NCI-H2196 treated with DMSO at 0.1 percent for 48 hours (cell line): ENCODE data around the gene KLHL12.

ENCODE experiments used
- DNase-seq: peaks from one replicate; lab custom pipeline; 2025; ENCODE audit not compliant: unreplicated experiment; lab: John Stamatoyannopoulos, UW

Gene KLHL12

DNA sequence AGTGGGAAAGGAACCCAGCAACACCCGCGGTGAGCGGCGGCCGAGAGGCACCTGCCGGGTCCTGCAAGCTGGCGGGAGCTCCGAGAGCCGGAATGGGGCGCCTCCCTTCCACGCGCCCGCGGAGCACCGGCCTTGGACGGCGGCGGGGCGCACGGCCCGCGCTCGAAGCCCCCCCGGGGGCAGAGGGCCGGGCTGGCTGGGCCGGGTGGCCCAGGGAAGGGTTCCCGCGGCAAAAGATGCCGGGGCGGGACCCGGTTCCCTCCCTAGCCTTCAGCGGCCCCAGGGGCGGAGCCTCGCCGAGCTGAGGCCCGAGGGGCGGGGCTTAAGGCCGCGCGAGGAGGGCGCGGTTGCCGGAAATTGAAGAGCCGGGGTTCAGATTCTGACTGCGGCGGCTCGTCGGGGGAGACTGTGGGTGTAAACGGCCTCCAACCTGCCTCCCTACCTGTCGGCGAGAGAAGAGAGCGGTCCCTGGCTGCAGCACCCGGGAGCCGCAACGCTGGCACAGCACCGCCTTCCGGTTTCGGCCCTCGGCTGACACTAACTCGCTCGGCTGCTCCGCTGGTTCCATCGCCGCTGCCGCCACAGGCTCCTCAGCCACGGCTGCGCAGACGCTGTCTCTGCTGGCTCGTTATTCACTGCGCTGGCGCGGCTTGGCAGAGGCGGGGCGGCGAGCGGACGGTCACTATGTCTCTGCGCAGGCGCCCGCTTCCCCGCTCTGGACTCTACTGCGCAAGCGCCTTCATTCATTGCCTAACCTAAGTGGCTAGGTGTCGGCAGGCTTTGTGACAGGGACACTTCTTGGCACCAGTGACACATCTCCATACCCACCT, 38.3 kb downstream of the KLHL12 start, which contains the start of gene RABIF:
TSS of gene RABIF (minus strand) at position 619 of the 830 bp plus-strand sequence. CDS start at position 568, 51 bp downstream.
- peak; percentile 95 for DNase-seq

DNA sequence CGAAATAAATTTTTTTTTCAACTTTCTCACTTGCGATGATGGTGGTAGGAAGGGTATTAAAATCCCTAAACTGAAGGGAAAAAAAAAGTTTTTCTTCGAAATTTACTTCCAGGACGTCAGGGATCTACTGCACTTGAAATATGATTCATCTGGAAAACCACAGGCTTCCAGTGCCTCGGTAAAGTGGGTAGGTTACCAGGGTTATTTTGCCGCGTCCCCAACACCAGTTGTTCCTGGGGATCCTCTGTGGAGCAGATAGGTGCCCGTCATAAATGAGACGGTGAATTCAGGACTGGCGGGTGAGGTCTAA, 38.9 kb downstream of the KLHL12 start:
- no peak for DNase-seq

DNA sequence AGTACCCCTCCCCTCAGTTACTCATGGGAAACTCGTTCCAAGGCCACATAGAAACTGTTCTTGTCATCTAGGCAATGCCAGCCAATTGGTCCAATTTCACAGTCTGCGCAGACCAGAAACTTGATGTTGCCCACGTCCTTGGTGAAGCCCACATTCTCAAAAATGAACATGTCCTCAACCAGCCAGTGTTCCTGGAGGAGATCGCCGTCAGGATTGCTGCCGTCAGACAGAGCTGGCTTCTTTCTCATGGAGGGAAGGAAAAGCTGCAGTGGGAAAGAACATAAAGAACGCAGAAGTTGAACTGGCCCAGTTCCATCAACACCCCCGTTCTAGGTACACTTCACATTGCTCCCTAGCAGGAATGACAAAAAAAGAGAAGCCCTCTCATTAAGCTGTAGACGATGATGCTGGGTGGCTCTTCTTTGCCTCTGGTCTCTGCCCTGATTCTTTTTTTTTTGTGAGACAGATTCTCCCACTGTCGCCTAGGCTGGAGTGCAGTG, 46.0 kb downstream of the KLHL12 start:
- no peak for DNase-seq

DNA sequence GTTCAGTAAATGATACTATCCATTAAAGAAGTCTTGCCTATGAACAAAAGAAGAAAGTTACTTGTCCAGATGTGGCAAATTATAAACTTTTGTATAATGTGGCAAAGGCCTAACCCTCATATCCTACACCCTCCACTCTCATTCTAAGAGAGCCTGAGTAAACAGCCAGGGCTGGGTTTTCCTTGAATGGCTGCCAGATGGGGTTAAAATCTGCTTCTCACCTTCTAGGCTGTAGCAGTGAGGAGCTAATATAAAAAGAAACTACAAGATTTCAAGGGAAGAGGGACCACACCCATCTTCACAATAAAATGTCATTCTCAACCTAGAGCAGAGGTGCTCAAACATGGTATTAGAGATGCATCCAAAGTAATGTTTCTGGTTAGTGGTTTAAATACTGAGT, 47.0 kb downstream of the KLHL12 start:
- no peak for DNase-seq

DNA sequence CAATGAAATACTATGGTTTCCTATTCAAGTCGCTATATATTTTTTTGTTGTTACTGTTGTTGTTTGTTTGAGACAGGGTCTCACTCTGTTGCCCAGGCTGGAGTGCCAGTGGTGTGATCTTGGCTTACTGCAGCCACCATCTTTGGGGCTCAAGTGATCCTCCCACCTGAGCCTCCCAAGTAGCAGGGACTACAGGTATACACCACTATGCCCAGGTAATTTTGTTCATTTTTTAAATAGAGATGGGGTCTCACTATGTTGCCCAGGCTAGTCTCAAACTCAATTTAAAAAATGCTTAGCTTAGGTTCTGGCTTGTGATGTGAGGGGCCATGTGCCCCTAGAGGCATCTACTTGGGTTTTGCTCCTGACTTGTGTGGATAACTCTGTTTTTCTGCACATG, 47.9 kb downstream of the KLHL12 start:
- DNase-seq: no peak

DNA sequence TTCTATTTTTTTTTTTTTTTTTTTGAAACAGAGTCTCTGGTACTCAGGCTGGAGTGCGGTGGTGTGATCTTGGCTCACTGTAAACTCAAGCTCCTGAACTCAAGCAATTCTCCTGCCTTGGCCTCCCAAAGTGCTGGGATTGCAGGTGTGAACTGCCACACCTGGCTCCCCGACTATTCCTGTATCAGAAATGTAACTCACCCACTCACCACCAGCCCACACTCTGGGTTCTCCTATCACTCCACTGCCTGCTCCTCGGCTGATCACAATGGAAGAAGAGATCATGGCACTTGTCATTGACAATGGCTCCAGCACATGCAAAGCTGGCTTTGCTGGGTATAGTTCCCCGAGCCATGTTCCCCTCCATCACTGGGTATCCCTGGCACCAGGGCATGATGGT, 54.0 kb downstream of the KLHL12 start:
- no peak for DNase-seq

DNA sequence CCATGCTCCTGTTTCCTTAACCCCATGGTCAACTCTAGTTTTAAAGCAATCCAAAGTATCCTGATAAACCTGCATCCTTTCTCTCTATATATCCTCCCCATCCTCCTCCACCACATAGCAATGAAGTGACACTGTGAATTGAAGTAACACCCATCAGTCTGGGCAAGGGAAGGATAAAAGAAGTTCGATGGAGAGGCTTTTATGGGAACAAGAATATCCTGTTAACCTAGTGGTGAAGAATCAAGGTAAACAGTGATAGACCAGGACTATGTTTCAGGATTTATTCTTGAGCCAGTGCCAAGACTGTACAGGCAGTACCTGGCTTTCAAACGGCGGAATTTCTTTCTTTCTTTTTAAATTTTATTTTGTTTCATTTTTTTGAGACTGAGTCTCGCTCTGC, 55.7 kb downstream of the KLHL12 start:
- DNase-seq: no peak

DNA sequence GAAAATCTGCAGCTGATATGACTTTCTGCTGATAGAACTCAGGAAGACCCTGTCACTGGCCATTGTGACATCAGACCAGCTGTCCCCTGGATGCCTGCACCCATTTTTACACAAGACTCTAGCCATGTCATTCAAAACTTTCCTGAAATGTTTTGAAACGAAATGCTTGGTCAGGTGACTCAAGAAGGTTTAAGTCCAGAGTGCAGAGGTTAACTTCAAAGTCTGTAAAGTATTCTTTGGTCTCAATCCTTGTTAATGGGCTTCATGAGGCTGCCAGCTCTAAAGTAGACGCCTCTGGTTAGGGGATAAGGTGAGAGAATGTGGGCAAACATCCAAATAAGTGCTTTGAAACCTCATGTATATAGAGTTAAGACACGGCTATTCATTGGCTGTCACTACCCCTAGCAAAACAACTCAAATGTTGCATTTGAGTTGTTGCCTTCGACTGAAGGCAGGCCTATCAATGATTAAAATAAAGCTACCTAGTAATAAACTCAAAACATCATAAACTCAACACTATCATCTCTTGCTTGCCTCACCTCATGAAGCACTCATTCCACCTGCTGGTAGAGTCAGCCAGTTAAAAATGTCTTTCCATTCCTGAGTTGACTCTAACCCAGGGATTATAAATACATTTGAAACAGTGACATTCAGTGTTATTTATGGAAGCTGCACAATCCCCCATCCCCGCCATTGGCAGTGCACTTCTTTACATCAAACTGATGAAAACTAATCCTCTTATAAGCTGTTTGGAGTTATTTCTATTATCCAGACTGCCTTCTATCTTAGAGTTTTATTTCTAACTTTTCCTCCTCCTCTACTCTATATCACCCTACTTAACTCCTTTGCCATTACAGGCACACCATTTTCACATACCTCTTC, 64.1 kb downstream of the KLHL12 start:
- DNase-seq: no peak

DNA sequence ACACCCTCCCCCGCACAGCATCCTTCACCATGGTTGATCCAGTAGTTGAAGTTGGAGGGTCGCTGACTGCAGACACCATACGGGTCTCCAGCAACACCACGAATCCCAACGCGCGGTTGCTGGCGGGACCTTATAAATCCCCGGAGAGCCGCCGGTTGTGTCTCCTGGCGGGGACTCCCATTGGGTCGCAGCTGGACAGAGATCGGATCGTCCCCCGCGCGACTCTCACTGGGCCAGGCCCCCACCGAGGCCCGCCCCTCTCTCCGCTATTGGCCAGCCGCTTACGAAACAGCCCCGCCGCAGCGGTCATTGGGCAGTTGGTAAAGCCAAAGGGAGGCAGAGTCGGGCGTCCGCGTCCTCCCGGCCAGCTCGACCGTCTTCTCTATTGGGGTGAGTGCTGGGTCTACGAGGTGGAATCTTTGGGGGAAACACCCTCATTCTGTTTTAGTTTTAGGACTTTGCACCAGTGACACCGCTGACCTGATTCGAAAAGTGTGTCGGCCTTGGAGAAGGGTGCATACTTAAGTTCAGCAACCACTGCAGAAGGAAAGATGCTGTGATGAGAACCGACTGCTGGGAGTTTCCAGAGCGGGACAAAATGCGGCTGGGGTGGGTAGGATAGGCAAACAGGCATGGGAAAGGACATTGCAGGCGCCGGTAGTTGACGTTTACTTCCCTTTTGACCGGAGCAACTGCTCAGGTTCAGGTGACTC, 65.5 kb downstream of the KLHL12 start:
- peak; percentile 86 for DNase-seq

DNA sequence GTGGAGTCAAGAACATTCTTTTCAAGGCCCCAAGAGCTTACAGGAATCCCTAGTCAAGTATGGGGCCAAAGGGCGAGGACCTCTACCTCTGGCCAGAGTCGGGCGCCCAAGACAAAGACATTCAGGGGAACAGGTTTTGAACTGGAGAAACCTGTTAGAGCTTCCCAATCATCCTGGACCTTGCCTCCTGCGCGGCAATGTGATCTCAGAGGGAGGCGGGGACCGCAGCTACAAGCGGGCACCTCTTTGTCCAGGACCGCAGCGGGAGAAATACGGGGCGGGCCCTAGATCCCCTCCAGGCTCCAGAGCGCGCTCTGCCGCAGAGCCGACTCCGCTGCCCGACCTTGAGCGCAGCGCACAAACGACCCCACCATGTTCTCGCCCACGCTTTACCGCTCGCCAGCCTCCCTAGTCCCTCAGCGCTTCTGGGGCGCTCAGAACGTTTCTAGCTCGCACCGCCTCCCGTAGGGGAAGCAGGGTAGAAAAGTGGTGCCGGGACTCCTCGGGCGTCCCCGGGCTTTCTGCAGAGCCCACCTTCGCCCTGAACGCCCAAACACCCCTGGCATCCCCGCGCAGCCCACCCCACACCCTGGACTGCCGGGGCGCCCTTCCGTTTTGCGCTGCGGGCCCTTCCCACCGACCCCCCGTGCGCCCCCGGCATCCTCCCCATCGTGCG, 66.2 kb downstream of the KLHL12 start:
- DNase-seq: peak; percentile 66

DNA sequence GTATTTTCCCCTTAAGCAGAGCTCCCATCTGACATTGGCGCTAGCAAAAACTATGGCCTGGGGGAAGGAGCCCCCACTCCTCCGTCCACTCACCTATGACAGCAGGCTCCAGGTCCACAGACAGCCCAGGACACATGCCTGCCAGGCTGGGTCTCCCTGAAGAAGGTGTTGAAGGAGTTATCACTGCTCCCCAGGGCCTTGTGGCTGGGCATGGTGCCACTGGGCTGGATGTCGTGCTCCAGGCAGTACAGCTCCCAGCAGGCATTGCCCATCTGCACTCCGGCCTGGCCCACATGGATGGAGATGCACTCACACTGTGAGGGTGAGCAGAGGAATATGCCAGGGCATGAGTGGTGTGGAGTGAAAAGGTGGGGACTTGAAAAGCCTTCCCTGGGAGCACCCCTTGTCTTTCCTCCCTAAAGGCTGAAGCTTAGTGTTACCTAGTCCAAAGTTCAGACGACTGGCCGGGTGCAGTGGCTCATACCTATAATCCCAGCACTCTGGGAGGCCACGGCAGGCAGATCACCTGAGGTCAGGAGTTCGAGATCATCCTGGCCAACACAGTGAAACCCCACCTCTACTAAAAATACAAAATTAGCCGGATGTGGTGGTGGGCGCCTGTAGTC, 68.1 kb downstream of the KLHL12 start:
- no peak for DNase-seq

DNA sequence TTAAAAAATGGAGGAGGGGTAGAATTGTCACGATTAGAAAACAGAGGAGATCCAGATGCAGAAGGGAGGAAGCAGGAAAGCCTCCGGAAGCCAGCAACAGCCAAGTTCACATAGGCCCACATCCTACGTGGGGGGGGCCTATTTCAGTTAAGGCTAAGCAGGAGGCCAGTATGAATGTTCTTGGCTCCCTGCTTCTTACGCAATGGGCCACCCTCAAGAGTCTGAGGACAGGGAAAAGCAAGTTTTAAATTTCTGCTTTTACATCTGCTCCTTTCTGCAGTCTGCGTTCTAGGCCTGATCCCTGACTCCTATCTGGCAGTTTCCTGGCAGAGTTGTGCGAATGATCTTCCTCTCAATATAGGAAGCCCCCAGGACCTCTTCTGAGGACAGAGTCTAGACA, 68.7 kb downstream of the KLHL12 start:
- DNase-seq: no peak

DNA sequence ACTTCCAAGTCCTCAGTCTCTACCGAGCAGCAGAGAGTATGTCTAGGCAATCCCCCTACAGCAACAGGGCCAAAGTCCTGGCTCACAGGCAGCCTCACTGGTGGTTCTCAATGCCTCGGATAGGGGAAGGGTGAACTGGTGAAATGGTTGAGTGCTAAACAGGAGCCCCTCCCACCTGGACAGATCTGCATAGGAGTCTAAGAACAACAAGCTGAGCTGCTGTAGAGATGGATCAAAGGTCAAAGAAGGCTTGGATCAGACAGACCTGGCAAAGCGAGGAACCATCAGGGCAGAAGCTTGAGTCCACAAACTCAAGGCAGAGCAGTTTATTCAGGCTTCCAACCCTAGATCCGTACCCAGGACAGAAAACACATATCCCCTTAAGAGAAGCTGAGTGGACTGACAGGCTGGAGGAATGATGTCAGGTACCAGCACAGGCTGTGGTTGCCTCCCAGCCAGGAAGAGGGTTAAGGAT, 69.9 kb downstream of the KLHL12 start:
- no peak for DNase-seq

DNA sequence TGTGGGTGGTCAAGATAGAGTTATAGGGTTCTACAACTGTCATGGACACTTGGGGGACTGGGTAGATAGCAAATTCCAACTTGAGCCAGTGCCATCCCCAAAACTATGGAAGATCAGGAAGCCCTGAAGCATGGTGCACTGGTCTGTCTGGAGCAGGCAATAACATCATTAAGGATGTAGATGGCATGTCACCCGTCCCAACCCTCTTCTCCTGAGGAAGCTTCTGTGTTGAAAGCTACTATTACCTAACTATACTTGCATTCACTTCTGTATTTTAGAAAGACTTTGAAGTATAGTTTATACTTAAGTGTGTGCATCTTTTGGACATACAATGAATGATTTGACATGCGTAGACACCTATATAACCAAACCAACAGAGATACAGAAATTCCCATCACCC, 71.0 kb downstream of the KLHL12 start:
- no peak for DNase-seq

DNA sequence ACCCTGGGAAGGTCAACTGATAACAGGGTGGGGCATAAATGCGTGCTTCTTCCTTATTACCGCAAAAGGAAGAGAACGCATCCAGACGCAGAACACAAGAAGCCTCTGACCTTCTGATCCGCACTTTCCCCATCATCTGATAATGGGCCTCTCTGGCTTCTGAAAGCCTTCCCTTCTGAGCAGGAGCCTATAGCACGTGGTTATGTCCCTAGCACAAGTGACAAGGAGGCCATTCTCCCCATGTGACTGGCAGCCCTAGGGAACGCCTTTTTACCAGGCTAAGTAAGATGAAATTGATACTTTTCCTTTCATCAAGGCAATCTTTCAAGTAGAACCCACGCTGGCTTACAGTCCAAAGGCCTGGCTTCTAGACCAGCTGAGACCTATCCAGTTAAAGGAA, 72.2 kb downstream of the KLHL12 start:
- DNase-seq: no peak

DNA sequence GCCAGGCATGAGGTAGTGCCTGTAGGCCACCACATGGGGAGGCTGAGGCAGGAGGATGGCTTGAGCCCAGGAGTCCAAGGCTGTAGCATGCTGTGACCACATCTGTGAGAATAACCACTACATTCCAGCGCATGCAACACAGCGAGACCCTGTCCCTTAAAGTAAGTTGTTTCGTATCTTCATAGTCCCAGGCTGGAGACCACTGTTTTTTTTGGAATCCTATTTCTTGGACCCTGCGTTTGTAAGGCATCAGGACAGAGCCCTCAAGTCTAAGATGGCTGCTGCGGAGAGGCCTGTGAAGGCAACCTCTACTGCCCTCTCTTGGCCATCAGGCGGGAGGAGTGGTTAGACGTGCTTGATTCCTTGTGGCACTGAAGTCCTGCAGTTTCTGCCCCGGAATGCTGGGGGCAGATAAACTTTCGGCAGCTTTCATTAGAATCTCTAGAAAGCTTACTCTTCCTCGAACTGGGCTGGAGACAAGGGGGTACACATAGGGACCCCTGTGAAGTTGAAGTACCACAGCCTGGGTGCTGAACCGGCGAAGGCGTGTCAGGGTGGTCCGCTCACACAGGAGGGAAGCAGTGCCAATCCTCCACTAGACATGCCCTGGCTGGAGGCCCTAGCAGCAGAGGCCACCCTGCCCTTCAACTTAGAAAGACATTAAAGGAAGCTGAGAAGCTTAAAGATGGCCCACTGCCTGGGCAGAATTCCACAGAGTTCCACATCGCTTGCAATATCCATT, 74.7 kb downstream of the KLHL12 start:
- no peak for DNase-seq

DNA sequence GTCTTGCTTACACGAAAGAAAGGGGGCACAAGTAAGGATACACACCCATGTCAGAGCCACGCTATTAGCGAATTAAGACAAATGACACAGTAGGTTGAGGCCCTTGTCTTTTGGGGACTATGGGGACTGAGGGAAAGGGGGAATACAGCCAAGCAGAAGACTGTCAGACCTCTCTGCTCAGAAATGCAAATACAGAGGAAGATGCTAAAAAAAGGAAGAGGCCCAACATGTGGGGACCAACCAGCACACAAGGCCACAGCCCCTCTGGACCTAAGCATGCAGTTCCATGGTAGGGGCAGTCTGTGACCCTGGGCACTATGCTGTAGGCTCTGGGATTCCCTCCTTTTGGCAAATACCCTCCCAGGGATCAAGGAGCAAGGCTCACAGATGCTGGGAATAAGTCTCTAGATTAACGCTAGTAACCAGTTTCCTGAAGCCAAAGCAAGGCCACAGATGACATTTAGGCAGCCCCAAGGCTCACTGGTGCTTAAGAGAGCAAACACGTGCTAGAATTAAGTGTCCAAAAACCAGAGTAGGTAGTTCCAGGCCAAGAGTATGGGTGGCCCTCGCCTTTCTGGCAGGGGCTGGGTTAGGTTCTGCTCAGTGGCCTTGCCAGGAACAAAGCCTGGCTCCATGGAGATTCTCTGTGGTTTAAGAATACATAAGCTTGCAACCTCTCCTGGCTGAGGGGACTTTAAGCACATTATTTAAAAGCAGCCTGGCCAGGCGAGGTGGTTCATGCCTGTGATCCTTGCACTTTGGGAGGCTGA, 76.3 kb downstream of the KLHL12 start:
- DNase-seq: no peak

DNA sequence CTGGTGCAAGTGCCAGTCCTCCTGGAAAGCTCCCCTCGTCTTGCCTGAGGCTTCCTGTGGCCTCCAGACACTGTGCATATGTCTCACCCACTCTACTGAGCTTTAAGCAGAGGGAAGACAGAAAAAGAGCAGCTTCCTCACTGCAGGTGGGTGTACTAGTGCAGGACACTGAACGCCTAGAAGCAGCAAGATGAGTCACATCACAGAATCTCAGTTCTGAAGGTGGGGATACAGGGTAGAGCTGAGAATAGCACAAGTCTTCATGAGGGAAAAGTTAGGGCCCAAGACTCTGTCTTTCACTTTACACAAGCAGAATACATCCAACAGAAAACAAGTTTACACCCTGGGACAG, 78.9 kb downstream of the KLHL12 start:
- no peak for DNase-seq

DNA sequence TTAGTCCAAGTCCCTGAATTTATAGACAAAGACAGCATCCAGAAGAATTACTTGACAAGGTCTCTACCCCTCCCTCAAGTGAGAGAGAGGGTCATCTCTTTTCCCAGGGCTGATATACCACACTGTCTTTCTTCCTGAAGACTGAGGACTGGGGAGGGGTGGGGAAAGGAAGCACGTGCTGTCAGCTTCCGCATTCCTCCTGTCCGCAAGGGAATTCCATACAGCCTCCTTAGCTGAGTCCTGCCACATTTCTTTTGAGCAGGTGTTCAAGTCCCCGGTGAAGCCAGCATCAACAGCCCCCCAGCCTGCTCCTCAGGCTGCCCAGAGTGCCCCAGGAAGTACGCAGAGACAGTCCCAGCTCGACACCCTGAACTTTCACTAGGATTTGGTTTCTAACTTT, 82.1 kb downstream of the KLHL12 start:
- no peak for DNase-seq
